ENCODE results near the gene EIF3I. TPM values are rescaled to one million over a fixed set of nuclear protein-coding genes. Genes with fewer than 3 reads are reported as not detected.

EIF3I gene
- 100 to 1,000 TPM; 297 to 299 TPM for total RNA-seq

- Mint-ChIP-seq H3K4me3 (peak within 1 kb of the TSS; percentile 95), H3K27me3 (no peaks in the 10 kb centered on the region), H3K36me3 (peaks cover 20% of the 10 kb centered on the region), H3K4me1 (ENCODE audit: low read depth) (peaks cover 38% of the 10 kb centered on the region), H3K27ac (peak within 1 kb of the TSS; percentile 94), H3K9me3 (no peaks in the 10 kb centered on the region)
- POLR2A ChIA-PET: interaction anchor here (0.6 to 0.7 kb wide), 3 partner anchors 33 to 114 kb away, joined by 3 read pairs; partner anchors contain the start of gene MARCKSL1
- peak; percentile 96 for DNase-seq
- intact Hi-C loops (cut with micrococcal nuclease): loop anchor here (2.0 kb wide), 5 partner anchors 21 to 173 kb away; partner anchors contain the start of genes BSDC1 and CCDC28B
- CTCF ChIA-PET: interaction anchor here (1.4 to 5.1 kb wide), 3 partner anchors 18 to 180 kb away, joined by 3 to 31 read pairs (median 6); partner anchors contain the start of gene FAM167B
Observed at GRCh38 chr1:32221980-32222755, at the start of gene EIF3I, which contains the start of gene TMEM234. TSS of gene EIF3I (plus strand) at chr1:32222407. CDS start at chr1:32222442, 35 bp downstream. TSS of gene TMEM234 (minus strand) at chr1:32222353. CDS start at chr1:32222322, 31 bp downstream.

DNA sequence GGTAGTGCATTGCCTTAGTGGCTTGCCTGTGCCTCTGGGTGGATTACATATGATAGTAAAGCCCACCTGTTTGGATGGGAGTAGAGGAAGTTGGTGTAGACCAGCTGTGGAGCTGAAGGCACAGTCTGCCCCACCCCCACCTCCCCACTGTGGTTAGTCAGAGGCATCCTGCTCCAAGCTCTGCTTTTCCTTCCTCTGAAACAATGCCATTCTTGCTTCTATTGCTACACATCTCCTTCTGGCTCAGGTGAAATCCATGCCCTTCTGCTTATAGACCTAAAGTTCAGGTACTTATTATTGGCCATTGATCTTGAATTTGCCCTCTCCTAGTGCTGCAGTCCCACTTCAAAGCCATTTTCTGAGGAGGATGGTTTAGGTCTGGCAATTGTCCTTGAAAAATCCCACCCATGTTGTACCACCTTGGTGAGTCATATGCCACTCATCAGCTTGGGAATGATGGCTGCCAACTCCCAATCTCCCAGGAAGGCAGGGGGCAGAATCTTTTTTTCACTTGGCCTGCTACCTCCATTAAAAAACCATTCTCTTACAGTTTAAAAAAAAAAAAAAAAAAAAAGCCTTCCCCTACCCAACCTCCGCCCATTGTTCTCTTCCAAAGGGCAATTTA, 49.5 kb upstream of the EIF3I start:
- Mint-ChIP-seq H3K4me3 (no peak overlapping the region), H3K4me1 (ENCODE audit: low read depth) (peaks cover 5% of the 10 kb centered on the region), H3K36me3 (peaks cover 33% of the 10 kb centered on the region), H3K9me3 (no peaks in the 10 kb centered on the region), H3K27me3 (no peaks in the 10 kb centered on the region), H3K27ac (no peak overlapping the region)
- DNase-seq: no peak
- ChIA-PET CTCF (interaction anchor here (0.6 kb wide), 1 partner anchor 676 kb away, joined by 3 read pairs; no protein-coding TSS in a partner anchor), POLR2A (no interaction called here)
- intact Hi-C loops (cut with micrococcal nuclease): no loop called here

- CTCF ChIA-PET: interaction anchor here (1.1 to 2.4 kb wide), 2 partner anchors 51 to 70 kb away, joined by 3 to 14 read pairs; partner anchors contain the start of gene KPNA6
- no peaks in the 10 kb centered on the region for H3K9me3 Mint-ChIP-seq
- H3K36me3 Mint-ChIP-seq: peaks cover 32% of the 10 kb centered on the region
- intact Hi-C loops (cut with micrococcal nuclease): loop anchor here (1.0 to 2.0 kb wide), 4 partner anchors 70 to 165 kb away; partner anchors contain the start of genes KHDRBS1, KPNA6, LCK and TMEM39B
- H3K4me3 Mint-ChIP-seq: peak overlapping the region; percentile 91
- H3K27me3 Mint-ChIP-seq: no peaks in the 10 kb centered on the region
- peak overlapping the region; percentile 96 for H3K27ac Mint-ChIP-seq
- DNase-seq: no peak
- POLR2A ChIA-PET: interaction anchor here (0.7 to 3.6 kb wide), 9 partner anchors 22 to 216 kb away, joined by 3 to 20 read pairs (median 6); partner anchors contain the start of genes BSDC1, CCDC28B, IQCC and KPNA6
- H3K4me1 Mint-ChIP-seq (ENCODE audit: low read depth): peaks cover 28% of the 10 kb centered on the region
Observed at GRCh38 chr1:32178380-32179192, 43.6 kb upstream of the EIF3I start.

DNA sequence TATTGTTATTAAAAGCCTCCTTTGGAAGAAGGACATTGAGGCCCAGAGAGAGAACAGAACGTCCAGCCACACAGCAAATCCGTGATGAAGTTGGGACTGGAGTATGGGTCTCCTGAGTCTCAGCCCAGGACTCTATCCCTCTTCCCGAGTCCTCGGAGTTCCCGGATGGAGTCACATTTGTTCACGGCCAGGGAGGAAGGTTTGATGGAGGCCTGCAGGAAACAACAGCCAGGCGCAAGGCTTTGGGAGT, 43.1 kb upstream of the EIF3I start:
- CTCF ChIA-PET: interaction anchor here (0.7 to 2.4 kb wide), 3 partner anchors 51 to 76 kb away, joined by 3 to 14 read pairs (median 3); partner anchors contain the start of gene KPNA6
- POLR2A ChIA-PET: interaction anchor here (0.7 to 3.6 kb wide), 10 partner anchors 16 to 215 kb away, joined by 3 to 20 read pairs (median 6); partner anchors contain the start of genes BSDC1, CCDC28B, IQCC and KPNA6

DNA sequence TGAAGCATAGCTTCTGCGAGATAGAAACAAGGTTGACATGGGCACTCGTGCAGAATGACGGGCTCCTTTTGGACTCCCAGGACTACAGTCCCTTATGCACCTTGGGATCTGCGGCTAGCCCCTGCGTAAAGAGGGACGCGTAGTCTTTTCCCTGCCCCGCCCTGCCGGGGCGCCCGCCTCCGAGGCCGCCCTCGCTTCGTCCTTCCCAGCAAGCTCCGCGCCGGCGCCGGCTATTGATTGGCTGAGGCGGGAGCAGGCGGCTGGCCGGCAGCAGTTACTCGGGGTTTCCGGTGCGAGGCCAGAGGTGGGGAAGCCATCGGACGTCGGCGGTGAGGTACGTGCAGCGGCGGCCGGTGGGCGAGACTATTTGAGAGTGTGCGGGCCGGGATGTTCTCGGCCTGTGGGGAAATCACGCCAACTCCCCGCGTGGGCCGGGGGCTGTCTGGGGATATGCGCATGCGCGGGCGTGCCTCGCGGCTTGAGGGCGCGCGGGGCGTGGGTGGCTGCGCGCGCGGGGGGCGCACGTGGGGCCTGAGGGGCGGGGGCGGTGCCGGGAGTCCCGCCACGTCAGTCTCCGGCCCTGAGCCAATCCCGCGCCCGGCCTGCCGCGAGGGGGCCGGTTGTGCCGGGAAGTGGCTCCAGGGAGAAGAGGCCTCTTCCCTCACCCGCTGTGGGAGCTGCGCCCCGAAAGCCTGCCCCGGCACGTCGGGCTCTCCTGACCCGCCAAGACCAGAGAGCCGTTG, 42.6 kb upstream of the EIF3I start, which contains the start of gene TXLNA:
Gene TXLNA, plus strand, starts transcription at position 233 of the 743 bp plus-strand sequence. CDS start 671 bp downstream, outside the sequence.
- H3K9me3 Mint-ChIP-seq: no peaks in the 10 kb centered on the region
- H3K4me1 Mint-ChIP-seq (ENCODE audit: low read depth): peaks cover 38% of the 10 kb centered on the region
- no peaks in the 10 kb centered on the region for H3K27me3 Mint-ChIP-seq
- DNase-seq: peak; percentile 95
- CTCF ChIA-PET: interaction anchor here (0.7 to 2.4 kb wide), 6 partner anchors 35 to 201 kb away, joined by 3 to 14 read pairs (median 3); partner anchors contain the start of gene KPNA6
- intact Hi-C loops (cut with micrococcal nuclease): loop anchor here (1.0 to 2.0 kb wide), 7 partner anchors 21 to 166 kb away; partner anchors contain the start of genes CCDC28B, EIF3I, KHDRBS1 and KPNA6
- H3K27ac Mint-ChIP-seq: peak within 1 kb of the TSS; percentile 96
- peaks cover 39% of the 10 kb centered on the region for H3K36me3 Mint-ChIP-seq
- peak within 1 kb of the TSS; percentile 91 for H3K4me3 Mint-ChIP-seq
- POLR2A ChIA-PET: interaction anchor here (0.7 to 3.6 kb wide), 15 partner anchors 11 to 215 kb away, joined by 3 to 20 read pairs (median 4); partner anchors contain the start of genes BSDC1, CCDC28B, IQCC and KPNA6

More for the DNA sequence above, 43.1 kb upstream of the EIF3I start:
- intact Hi-C loops (cut with micrococcal nuclease): loop anchor here (1.0 to 2.0 kb wide), 4 partner anchors 70 to 166 kb away; partner anchors contain the start of genes KHDRBS1, KPNA6, LCK and TMEM39B
- H3K4me3 Mint-ChIP-seq: peak overlapping the region; percentile 91
- H3K36me3 Mint-ChIP-seq: peaks cover 35% of the 10 kb centered on the region
- H3K9me3 Mint-ChIP-seq: no peaks in the 10 kb centered on the region
- DNase-seq: no peak
- no peaks in the 10 kb centered on the region for H3K27me3 Mint-ChIP-seq
- peak overlapping the region; percentile 96 for H3K27ac Mint-ChIP-seq
- peaks cover 33% of the 10 kb centered on the region for H3K4me1 Mint-ChIP-seq (ENCODE audit: low read depth)

GRCh38 chr1:32180186-32181060, 41.8 kb upstream of the EIF3I start:
- Mint-ChIP-seq H3K27me3 (no peaks in the 10 kb centered on the region), H3K4me1 (ENCODE audit: low read depth) (peaks cover 43% of the 10 kb centered on the region), H3K4me3 (peak overlapping the region; percentile 91), H3K27ac (peak overlapping the region; percentile 96), H3K36me3 (peaks cover 45% of the 10 kb centered on the region), H3K9me3 (no peaks in the 10 kb centered on the region)
- peak; percentile 56 for DNase-seq
- ChIA-PET CTCF (interaction anchor here (0.7 to 2.4 kb wide), 4 partner anchors 35 to 200 kb away, joined by 3 to 14 read pairs (median 3); partner anchors contain the start of gene KPNA6), POLR2A (interaction anchor here (0.8 to 3.6 kb wide), 13 partner anchors 10 to 166 kb away, joined by 3 to 20 read pairs (median 6); partner anchors contain the start of genes CCDC28B, IQCC, KPNA6 and MARCKSL1)
- intact Hi-C loops (cut with micrococcal nuclease): loop anchor here (1.0 to 2.0 kb wide), 3 partner anchors 20 to 67 kb away; partner anchors contain the start of genes CCDC28B, EIF3I and TMEM234

GRCh38 chr1:32181065-32181464, 41.1 kb upstream of the EIF3I start:
- peak overlapping the region; percentile 91 for H3K4me3 Mint-ChIP-seq
- intact Hi-C loops (cut with micrococcal nuclease): loop anchor here (2.0 kb wide), 2 partner anchors 20 to 42 kb away; partner anchors contain the start of genes CCDC28B, EIF3I and TMEM234
- ChIA-PET CTCF (interaction anchor here (1.2 to 1.6 kb wide), 3 partner anchors 34 to 199 kb away, joined by 3 to 4 read pairs (median 3); no protein-coding TSS in a partner anchor), POLR2A (interaction anchor here (0.6 to 3.6 kb wide), 9 partner anchors 10 to 167 kb away, joined by 3 to 20 read pairs (median 6); partner anchors contain the start of genes CCDC28B, KPNA6 and TMEM39B)
- peaks cover 45% of the 10 kb centered on the region for H3K4me1 Mint-ChIP-seq (ENCODE audit: low read depth)
- H3K36me3 Mint-ChIP-seq: peaks cover 46% of the 10 kb centered on the region
- H3K27me3 Mint-ChIP-seq: no peaks in the 10 kb centered on the region
- no peak for DNase-seq
- no peaks in the 10 kb centered on the region for H3K9me3 Mint-ChIP-seq
- H3K27ac Mint-ChIP-seq: peak overlapping the region; percentile 96

DNA sequence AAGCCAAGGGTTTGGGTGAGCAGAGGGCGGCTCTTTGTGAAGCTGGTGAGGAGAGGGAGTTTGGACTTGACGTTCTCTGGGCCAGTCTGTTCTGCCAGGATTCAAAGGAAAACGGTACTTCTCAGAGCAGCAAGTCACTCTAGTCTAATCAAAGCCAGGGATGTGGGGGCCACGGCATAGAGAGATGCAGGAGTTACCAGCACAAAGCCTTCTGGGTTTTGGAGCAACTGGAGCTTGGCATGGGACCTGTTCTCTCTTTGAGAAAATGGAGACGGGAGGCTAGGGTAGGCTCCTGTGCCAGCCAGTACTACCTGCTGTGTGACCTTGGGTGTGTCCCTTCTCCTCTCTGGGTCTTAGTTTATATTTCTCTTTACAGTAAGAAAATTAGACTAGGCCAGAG, 40.6 kb upstream of the EIF3I start:
- H3K27ac Mint-ChIP-seq: peak overlapping the region; percentile 96
- H3K4me1 Mint-ChIP-seq (ENCODE audit: low read depth): peaks cover 50% of the 10 kb centered on the region
- no peaks in the 10 kb centered on the region for H3K9me3 Mint-ChIP-seq
- DNase-seq: no peak
- ChIA-PET CTCF (interaction anchor here (1.2 to 1.6 kb wide), 2 partner anchors 34 to 67 kb away, joined by 3 to 4 read pairs; no protein-coding TSS in a partner anchor), POLR2A (interaction anchor here (0.6 to 3.6 kb wide), 5 partner anchors 16 to 109 kb away, joined by 3 to 17 read pairs (median 5); partner anchors contain the start of gene TMEM39B)
- no peaks in the 10 kb centered on the region for H3K27me3 Mint-ChIP-seq
- peaks cover 51% of the 10 kb centered on the region for H3K36me3 Mint-ChIP-seq
- peak overlapping the region; percentile 91 for H3K4me3 Mint-ChIP-seq
- intact Hi-C loops (cut with micrococcal nuclease): loop anchor here (2.0 kb wide), 2 partner anchors 19 to 41 kb away; partner anchors contain the start of genes CCDC28B, EIF3I and TMEM234

DNA sequence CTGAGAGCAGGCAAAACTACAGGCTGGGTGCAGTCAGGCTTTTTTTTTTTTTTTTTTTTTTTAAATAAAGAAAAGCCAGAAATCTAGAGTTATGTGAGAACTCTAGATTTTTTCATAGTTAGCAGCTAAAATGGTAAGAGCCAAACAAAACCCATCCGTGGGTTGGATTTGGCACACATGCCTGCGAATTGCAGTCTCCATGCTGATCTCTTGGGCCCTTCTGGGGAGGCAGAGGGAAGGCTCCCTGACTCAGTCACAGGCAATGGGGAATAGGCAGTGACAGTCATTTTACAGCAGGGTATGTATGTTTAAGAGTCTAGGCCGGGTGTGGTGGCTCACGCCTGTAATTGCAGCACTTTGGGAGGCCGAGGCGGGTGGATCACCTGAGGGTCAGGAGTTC, 40.1 kb upstream of the EIF3I start:
- CTCF ChIA-PET: interaction anchor here (0.7 to 1.6 kb wide), 3 partner anchors 33 to 532 kb away, joined by 3 to 4 read pairs (median 3); no protein-coding TSS in a partner anchor
- intact Hi-C loops (cut with micrococcal nuclease): no loop called here
- POLR2A ChIA-PET: interaction anchor here (1.0 to 3.6 kb wide), 4 partner anchors 15 to 109 kb away, joined by 3 to 17 read pairs (median 8); partner anchors contain the start of gene TMEM39B
- peaks cover 56% of the 10 kb centered on the region for H3K36me3 Mint-ChIP-seq
- peaks cover 51% of the 10 kb centered on the region for H3K4me1 Mint-ChIP-seq (ENCODE audit: low read depth)
- H3K27me3 Mint-ChIP-seq: no peaks in the 10 kb centered on the region
- peak overlapping the region; percentile 33 for H3K27ac Mint-ChIP-seq
- no peak for DNase-seq
- H3K9me3 Mint-ChIP-seq: no peaks in the 10 kb centered on the region
- H3K4me3 Mint-ChIP-seq: peak overlapping the region; percentile 91

All from activated CD4-positive, alpha-beta memory T cell treated with anti-CD3 and anti-CD28 coated beads for 36 hours (primary cell).